KMS-11 (cell line): ENCODE data around the gene TMEM128.

Experiments used
- H2AFZ ChIP-seq: fragments of 200-600 bp; sonication (generic); 2 replicates; pipeline ENCODE4 v1.6.1; 2016; ENCODE audit warnings: antibody characterized with exemption, mixed run types, low read depth
- H3K27ac ChIP-seq: fragments of 200-600 bp; sonication (generic); 2 replicates; pipeline ENCODE4 v1.6.1; 2016; ENCODE audit warnings: mild to moderate bottlenecking, mixed run types
- H3K27me3 ChIP-seq: fragments of 200-600 bp; sonication (generic); 2 replicates; pipeline ENCODE4 v1.6.1; 2017; ENCODE audit warnings: mild to moderate bottlenecking, low read depth, mixed run types, moderate library complexity; ENCODE audit not compliant: insufficient read depth
- H3K36me3 ChIP-seq: fragments of 200-600 bp; sonication (generic); 2 replicates; pipeline ENCODE4 v1.6.1; 2017; ENCODE audit warnings: mild to moderate bottlenecking, mixed run types; ENCODE audit not compliant: insufficient read depth
- H3K4me1 ChIP-seq: fragments of 200-600 bp; sonication (generic); 2 replicates; pipeline ENCODE4 v1.6.1; 2016; ENCODE audit warnings: mild to moderate bottlenecking, low read depth, mixed run types; ENCODE audit not compliant: poor library complexity, severe bottlenecking
- H3K4me2 ChIP-seq: fragments of 200-600 bp; sonication (generic); 2 replicates; pipeline ENCODE4 v1.7.0; 2016; ENCODE audit warnings: mild to moderate bottlenecking, mixed run types
- H3K4me3 ChIP-seq: fragments of 200-600 bp; sonication (generic); IDR thresholded peaks from 2 replicates; pipeline ENCODE4 v1.6.1; 2017; ENCODE audit warnings: low read depth, low read length, mixed read lengths; ENCODE audit not compliant: insufficient read depth
- H3K79me2 ChIP-seq: fragments of 200-600 bp; sonication (generic); 2 replicates; pipeline ENCODE4 v1.6.1; 2016; ENCODE audit warnings: low read depth, mixed run types; ENCODE audit not compliant: insufficient read depth
- H3K9ac ChIP-seq: fragments of 200-600 bp; sonication (generic); 2 replicates; pipeline ENCODE4 v1.6.1; 2016; ENCODE audit warnings: mild to moderate bottlenecking, mixed run types
- H4K20me1 ChIP-seq: fragments of 200-600 bp; sonication (generic); 2 replicates; pipeline ENCODE4 v1.6.1; 2016; ENCODE audit warnings: mild to moderate bottlenecking, mixed run types; ENCODE audit not compliant: insufficient read depth
- TF ChIP-seq, protein P1 (sequence below): fragments of 200-600 bp; sonication (generic); conservative IDR thresholded peaks from 2 replicates; pipeline ENCODE4 v1.6.1; 2017; ENCODE audit warnings: low read depth, mild to moderate bottlenecking, antibody characterized with exemption, low read length, moderate library complexity, mixed read lengths

Gene TMEM128

DNA sequence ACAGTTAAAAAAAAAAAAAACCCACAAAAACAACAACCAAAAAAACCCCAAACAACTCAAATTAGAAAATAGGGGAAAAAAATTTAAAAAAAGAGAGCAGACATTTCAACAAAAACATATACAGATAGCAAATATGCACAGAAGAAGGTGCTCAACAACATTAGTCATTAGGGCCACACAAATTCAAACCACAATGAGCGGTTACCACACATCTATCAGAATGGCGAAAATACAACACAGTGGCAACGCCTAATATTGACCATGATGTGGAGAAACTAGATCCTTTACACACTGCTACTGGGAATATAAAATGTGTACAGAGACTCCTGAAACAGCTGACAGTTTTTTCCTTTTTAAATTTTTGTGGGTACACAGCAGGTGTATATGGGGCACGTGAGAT is 22.5 kb upstream of the TMEM128 start:
- H2AFZ ChIP-seq = no peak overlapping the region
- no peaks in the 10 kb centered on the region for H3K36me3 ChIP-seq
- H3K27me3 ChIP-seq = no peaks in the 10 kb centered on the region
- H3K79me2 ChIP-seq = no peaks in the 10 kb centered on the region
- H3K4me3 ChIP-seq = no peak overlapping the region
- H4K20me1 ChIP-seq = no peaks in the 10 kb centered on the region
- H3K4me1 ChIP-seq = no peaks in the 10 kb centered on the region
- TF ChIP-seq, protein P1, sequence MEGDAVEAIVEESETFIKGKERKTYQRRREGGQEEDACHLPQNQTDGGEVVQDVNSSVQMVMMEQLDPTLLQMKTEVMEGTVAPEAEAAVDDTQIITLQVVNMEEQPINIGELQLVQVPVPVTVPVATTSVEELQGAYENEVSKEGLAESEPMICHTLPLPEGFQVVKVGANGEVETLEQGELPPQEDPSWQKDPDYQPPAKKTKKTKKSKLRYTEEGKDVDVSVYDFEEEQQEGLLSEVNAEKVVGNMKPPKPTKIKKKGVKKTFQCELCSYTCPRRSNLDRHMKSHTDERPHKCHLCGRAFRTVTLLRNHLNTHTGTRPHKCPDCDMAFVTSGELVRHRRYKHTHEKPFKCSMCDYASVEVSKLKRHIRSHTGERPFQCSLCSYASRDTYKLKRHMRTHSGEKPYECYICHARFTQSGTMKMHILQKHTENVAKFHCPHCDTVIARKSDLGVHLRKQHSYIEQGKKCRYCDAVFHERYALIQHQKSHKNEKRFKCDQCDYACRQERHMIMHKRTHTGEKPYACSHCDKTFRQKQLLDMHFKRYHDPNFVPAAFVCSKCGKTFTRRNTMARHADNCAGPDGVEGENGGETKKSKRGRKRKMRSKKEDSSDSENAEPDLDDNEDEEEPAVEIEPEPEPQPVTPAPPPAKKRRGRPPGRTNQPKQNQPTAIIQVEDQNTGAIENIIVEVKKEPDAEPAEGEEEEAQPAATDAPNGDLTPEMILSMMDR = no peak
- no peak overlapping the region for H3K27ac ChIP-seq
- no peak overlapping the region for H3K9ac ChIP-seq
- no peak overlapping the region for H3K4me2 ChIP-seq

- H3K27me3 ChIP-seq = no peaks in the 10 kb centered on the region
- H3K4me3 ChIP-seq = no peak overlapping the region
- H3K36me3 ChIP-seq = no peaks in the 10 kb centered on the region
- no peak overlapping the region for H3K27ac ChIP-seq
- TF ChIP-seq, protein P1 = no peak
- no peak overlapping the region for H3K4me2 ChIP-seq
- no peak overlapping the region for H3K9ac ChIP-seq
- H3K4me1 ChIP-seq = no peaks in the 10 kb centered on the region
- no peak overlapping the region for H2AFZ ChIP-seq
- H4K20me1 ChIP-seq = no peaks in the 10 kb centered on the region
- no peaks in the 10 kb centered on the region for H3K79me2 ChIP-seq
Measured at GRCh38 chr4:4269856-4270255, 21.8 kb upstream of the TMEM128 start.

- Histone ChIP-seq H3K9ac (no peak overlapping the region), H3K4me2 (no peak overlapping the region), H3K4me3 (no peak overlapping the region), H4K20me1 (no peaks in the 10 kb centered on the region), H3K4me1 (no peaks in the 10 kb centered on the region), H3K27ac (no peak overlapping the region), H2AFZ (no peak overlapping the region), H3K79me2 (no peaks in the 10 kb centered on the region), H3K27me3 (no peaks in the 10 kb centered on the region), H3K36me3 (no peaks in the 10 kb centered on the region)
- TF ChIP-seq, protein P1 = no peak
Measured at GRCh38 chr4:4269331-4269731, 21.3 kb upstream of the TMEM128 start.

DNA sequence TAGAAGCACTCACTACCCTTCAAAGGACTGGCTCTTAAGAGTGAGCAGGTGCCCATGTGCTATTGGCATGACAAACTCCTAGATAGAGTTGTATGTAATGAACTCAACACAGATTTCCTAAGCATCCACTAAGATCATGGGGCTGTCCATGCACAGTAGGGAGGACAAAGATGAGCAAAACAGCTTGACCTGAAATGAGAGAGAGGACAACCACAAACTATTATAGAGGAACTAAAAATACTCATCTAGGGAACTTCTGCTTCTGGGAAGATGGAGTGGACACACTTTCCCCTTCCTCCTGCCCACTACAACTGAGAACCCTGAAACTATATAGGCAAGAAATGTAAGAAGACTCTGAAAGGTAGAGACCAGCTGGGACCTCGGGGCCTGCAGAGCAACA is 20.8 kb upstream of the TMEM128 start:
- no peak overlapping the region for H3K4me2 ChIP-seq
- H4K20me1 ChIP-seq = no peaks in the 10 kb centered on the region
- H2AFZ ChIP-seq = no peak overlapping the region
- no peaks in the 10 kb centered on the region for H3K36me3 ChIP-seq
- TF ChIP-seq, protein P1 = no peak
- H3K27me3 ChIP-seq = no peaks in the 10 kb centered on the region
- H3K4me3 ChIP-seq = no peak overlapping the region
- H3K9ac ChIP-seq = no peak overlapping the region
- H3K79me2 ChIP-seq = no peaks in the 10 kb centered on the region
- no peak overlapping the region for H3K27ac ChIP-seq
- H3K4me1 ChIP-seq = no peaks in the 10 kb centered on the region
